ENCODE measurements around the gene BEND6. TPM values are rescaled to one million over a fixed set of nuclear protein-coding genes. Genes with fewer than 3 reads are reported as not detected.

The BEND6 gene
- total RNA-seq, 2 experiments from 2014 or later, result 0.50 to 1.5 TPM

GRCh38 chr6:56986611-56987010 is 31.7 kb downstream of the BEND6 start:
- no TSS peak for BruUV-seq (replicated peaks)
- CTCF ChIA-PET (ENCODE audit: unreplicated experiment), result no interaction called here

GRCh38 chr6:56988145-56988544 is 33.2 kb downstream of the BEND6 start:
- intact Hi-C loops (cut with micrococcal nuclease; ENCODE audit: unreplicated experiment), result no loop called here
- Histone ChIP-seq H3K27ac (ENCODE audit: low read depth, low read length, poor library complexity, severe bottlenecking) (no peak overlapping the region), H3K4me1 (ENCODE audit: insufficient read depth, low read length, poor library complexity, severe bottlenecking) (no peaks in the 10 kb centered on the region), H3K4me2 (ENCODE audit: low read length) (no peak overlapping the region), H3K36me3 (ENCODE audit: insufficient read depth, low read length) (no peaks in the 10 kb centered on the region), H3K9me2 (ENCODE audit: insufficient read depth, low read length) (no peaks in the 10 kb centered on the region), H3K79me2 (ENCODE audit: insufficient read depth, low read depth, low read length) (no peaks in the 10 kb centered on the region), H3K4me3 (ENCODE audit: low read depth, low read length, poor library complexity, severe bottlenecking) (no peak overlapping the region), H4K20me1 (ENCODE audit: insufficient read depth, low read length) (no peaks in the 10 kb centered on the region), H3K9me3 (ENCODE audit: low read length) (no peaks in the 10 kb centered on the region), H2AFZ (ENCODE audit: low read length) (no peak overlapping the region)
- ChIA-PET POLR2A (no interaction called here), CTCF (ENCODE audit: unreplicated experiment) (no interaction called here)
- TF ChIP-seq EZH2phosphoT487 (IDR thresholded peaks at IDR 0.05; ENCODE audit: borderline replicate concordance, low read depth, low read length) (no peak), CTCF (conservative IDR thresholded peaks at IDR 0.05; ENCODE audit: low read length) (no peak)
- DNase-seq (ENCODE audit: low spot score), result no peak
- BruUV-seq (replicated peaks), result no TSS peak

More at GRCh38 chr6:56986611-56987010, 31.7 kb downstream of the BEND6 start:
- Histone ChIP-seq H4K20me1 (ENCODE audit: insufficient read depth, low read length) (no peaks in the 10 kb centered on the region), H3K9me2 (ENCODE audit: insufficient read depth, low read length) (no peaks in the 10 kb centered on the region), H2AFZ (ENCODE audit: low read length) (no peak overlapping the region), H3K27ac (ENCODE audit: low read depth, low read length, poor library complexity, severe bottlenecking) (no peak overlapping the region), H3K4me3 (ENCODE audit: low read depth, low read length, poor library complexity, severe bottlenecking) (no peak overlapping the region), H3K9me3 (ENCODE audit: low read length) (no peaks in the 10 kb centered on the region), H3K4me1 (ENCODE audit: insufficient read depth, low read length, poor library complexity, severe bottlenecking) (no peaks in the 10 kb centered on the region), H3K79me2 (ENCODE audit: insufficient read depth, low read depth, low read length) (no peaks in the 10 kb centered on the region), H3K36me3 (ENCODE audit: insufficient read depth, low read length) (no peaks in the 10 kb centered on the region), H3K4me2 (ENCODE audit: low read length) (no peak overlapping the region)
- intact Hi-C loops (cut with micrococcal nuclease; ENCODE audit: unreplicated experiment), result no loop called here
- TF ChIP-seq EZH2phosphoT487 (IDR thresholded peaks at IDR 0.05; ENCODE audit: borderline replicate concordance, low read depth, low read length) (no peak), CTCF (conservative IDR thresholded peaks at IDR 0.05; ENCODE audit: low read length) (no peak)
- DNase-seq (ENCODE audit: low spot score), result no peak
- POLR2A ChIA-PET, result no interaction called here

- intact Hi-C loops (cut with micrococcal nuclease; ENCODE audit: unreplicated experiment), result no loop called here
- DNase-seq (ENCODE audit: low spot score), result no peak
- no peak overlapping the region for H3K27ac ChIP-seq (ENCODE audit: low read depth, low read length, poor library complexity, severe bottlenecking)
- ChIA-PET POLR2A (interaction anchor here (0.6 kb wide), 2 partner anchors 13 to 39 kb away, joined by 3 read pairs; no protein-coding TSS in a partner anchor), CTCF (ENCODE audit: unreplicated experiment) (no interaction called here)
- H2AFZ ChIP-seq (ENCODE audit: low read length), result no peak overlapping the region
- no peaks in the 10 kb centered on the region for H3K36me3 ChIP-seq (ENCODE audit: insufficient read depth, low read length)
- TF ChIP-seq EZH2phosphoT487 (IDR thresholded peaks at IDR 0.05; ENCODE audit: borderline replicate concordance, low read depth, low read length) (no peak), CTCF (conservative IDR thresholded peaks at IDR 0.05; ENCODE audit: low read length) (no peak)
- BruUV-seq (replicated peaks), result no TSS peak
- no peak overlapping the region for H3K4me2 ChIP-seq (ENCODE audit: low read length)
- H3K9me2 ChIP-seq (ENCODE audit: insufficient read depth, low read length), result no peaks in the 10 kb centered on the region
- H4K20me1 ChIP-seq (ENCODE audit: insufficient read depth, low read length), result no peaks in the 10 kb centered on the region
- no peaks in the 10 kb centered on the region for H3K4me1 ChIP-seq (ENCODE audit: insufficient read depth, low read length, poor library complexity, severe bottlenecking)
- H3K79me2 ChIP-seq (ENCODE audit: insufficient read depth, low read depth, low read length), result no peaks in the 10 kb centered on the region
- H3K9me3 ChIP-seq (ENCODE audit: low read length), result no peaks in the 10 kb centered on the region
- H3K4me3 ChIP-seq (ENCODE audit: low read depth, low read length, poor library complexity, severe bottlenecking), result no peak overlapping the region
These were observed 37.1 kb downstream of the BEND6 start for GRCh38 chr6:56992036-56992435.

Data from OCI-LY7 (cell line).